H1 (cell line): ENCODE data around the gene CPNE5. TPM values are rescaled to one million over a fixed set of nuclear protein-coding genes. Genes with fewer than 3 reads are reported as not detected.

Experiments
- CTCF ChIA-PET: fragments of 300-600 bp; sonication (Branson Sonifier 250); formaldehyde crosslinking; loops from one replicate; lab custom pipeline; 2021; ENCODE audit not compliant: partially characterized antibody; lab: Charles Lee
- POLR2A ChIA-PET: fragments of 300-600 bp; sonication (Branson Sonifier 250); formaldehyde crosslinking; loops from one replicate; lab custom pipeline; 2021; ENCODE audit warnings: inconsistent platforms; ENCODE audit not compliant: partially characterized antibody; lab: Charles Lee
- DNase-seq, 2 experiments: peaks; one replicate each; pipeline versions ENCODE4 v3.0.0 to v3.0.0-alpha.2; 2010 to 2022; ENCODE audit warnings: low spot score in 2 of 2, low read depth in 1 of 2, mixed read lengths in 1 of 2
- FAIRE-seq: peaks from 2 replicates; lab custom pipeline; 2011; peaks lifted over from hg19 to GRCh38; lab: Jason Lieb, UNC
- H2AFZ ChIP-seq: 2 replicates; pipeline ENCODE4 v1.8.1; 2012; ENCODE audit warnings: low read length, inconsistent platforms
- H2AK5ac ChIP-seq: 2 replicates; pipeline ENCODE4 v1.6.1; 2013; ENCODE audit warnings: low read depth, low read length
- H2BK120ac ChIP-seq: replicated peaks from 2 replicates; pipeline ENCODE3; 2013; ENCODE audit warnings: low read depth, low read length, inconsistent platforms
- H2BK12ac ChIP-seq: 2 replicates; pipeline ENCODE4 v1.6.1; 2013; ENCODE audit warnings: low read depth, low read length
- H2BK15ac ChIP-seq: 2 replicates; pipeline ENCODE4 v1.6.1; 2013; ENCODE audit warnings: low read length
- H2BK20ac ChIP-seq: 2 replicates; pipeline ENCODE4 v1.6.1; 2013; ENCODE audit warnings: low read length
- H2BK5ac ChIP-seq: 2 replicates; pipeline ENCODE4 v1.6.1; 2013; ENCODE audit warnings: low read depth, low read length
- H3K14ac ChIP-seq: 2 replicates; pipeline ENCODE4 v1.6.1; 2013; ENCODE audit warnings: inconsistent platforms; ENCODE audit not compliant: insufficient read length
- H3K18ac ChIP-seq: 2 replicates; pipeline ENCODE4 v1.6.1; 2013; ENCODE audit warnings: low read length; ENCODE audit errors: extremely low read depth
- H3K23ac ChIP-seq: 2 replicates; pipeline ENCODE4 v1.6.1; 2013; ENCODE audit warnings: inconsistent platforms; ENCODE audit not compliant: insufficient read length
- H3K23me2 ChIP-seq: 2 replicates; pipeline ENCODE4 v1.6.1; 2013; ENCODE audit warnings: low read depth, low read length
- H3K27ac ChIP-seq: 2 replicates; pipeline ENCODE4 v1.6.1; 2011; ENCODE audit warnings: low read depth, low read length, inconsistent platforms
- H3K27me3 ChIP-seq, 4 experiments: replicated peaks in 1 of 4; 1 replicate in 1 of 4; 2 replicates in 3 of 4; pipeline versions ENCODE4 v1.6.1 to v1.8.1; 2011 to 2013; ENCODE audit warnings: low read length in 3 of 4, mild to moderate bottlenecking in 3 of 4, inconsistent platforms in 2 of 4, mixed read lengths in 2 of 4, moderate library complexity in 1 of 4; ENCODE audit not compliant: control insufficient read depth in 3 of 4, insufficient read depth in 3 of 4; ENCODE audit errors: extremely low read depth in 1 of 4
- H3K36me3 ChIP-seq, 4 experiments: 2 replicates each; pipeline versions ENCODE4 v1.6.1 to v1.8.1; 2011 to 2013; ENCODE audit warnings: mild to moderate bottlenecking in 4 of 4, low read length in 3 of 4, moderate library complexity in 2 of 4, control low read depth in 1 of 4, inconsistent platforms in 1 of 4; ENCODE audit not compliant: insufficient read depth in 4 of 4, control insufficient read depth in 2 of 4
- H3K4ac ChIP-seq: replicated peaks from 2 replicates; pipeline ENCODE3; 2013; ENCODE audit warnings: low read length, low read depth, mixed read lengths, inconsistent platforms; ENCODE audit not compliant: insufficient read length
- H3K4me1 ChIP-seq, 4 experiments: replicated peaks in 1 of 4; 1 replicate in 1 of 4; 2 replicates in 3 of 4; pipeline versions ENCODE4 v1.6.1 to v1.8.1; 2011 to 2013; ENCODE audit warnings: low read length in 3 of 4, inconsistent platforms in 2 of 4, mixed read lengths in 1 of 4; ENCODE audit not compliant: insufficient read depth in 4 of 4, control insufficient read depth in 3 of 4
- H3K4me2 ChIP-seq, 2 experiments: 2 replicates each; pipeline versions ENCODE4 v1.6.1 to v1.8.1; 2011 to 2013; ENCODE audit warnings: low read depth in 2 of 2, low read length in 2 of 2, control low read depth in 1 of 2, inconsistent platforms in 1 of 2, mild to moderate bottlenecking in 1 of 2; ENCODE audit not compliant: insufficient read depth in 1 of 2
- H3K4me3 ChIP-seq, 4 experiments: fragments of 200-600, 300-600 bp in 1 of 4; sonication (generic), shearing (Covaris generic), sonication (Bioruptor Twin) in 1 of 4; 2 replicates each; pipeline versions ENCODE4 v1.5.1 to v1.8.1; 2011 to 2016; ENCODE audit warnings: low read length in 4 of 4, low read depth in 3 of 4, control low read depth in 2 of 4, inconsistent platforms in 2 of 4, mild to moderate bottlenecking in 2 of 4, mixed read lengths in 1 of 4, moderate library complexity in 1 of 4; ENCODE audit not compliant: insufficient read depth in 2 of 4; ENCODE audit errors: extremely low read depth in 1 of 4
- H3K56ac ChIP-seq: replicated peaks from 2 replicates; pipeline ENCODE3; 2013; ENCODE audit warnings: low read depth, mild to moderate bottlenecking, mixed read lengths, low read length, inconsistent platforms; ENCODE audit not compliant: insufficient read length
- H3K79me1 ChIP-seq: 2 replicates; pipeline ENCODE4 v1.6.1; 2013; ENCODE audit warnings: low read depth, low read length, control low read depth
- H3K79me2 ChIP-seq, 2 experiments: 2 replicates each; pipeline versions ENCODE4 v1.6.1 to v1.8.1; 2012 to 2013; ENCODE audit warnings: low read length in 2 of 2, mild to moderate bottlenecking in 2 of 2, inconsistent platforms in 1 of 2; ENCODE audit not compliant: insufficient read depth in 2 of 2, control insufficient read depth in 1 of 2
- H3K9ac ChIP-seq, 4 experiments: replicated peaks in 1 of 4; 1 replicate in 1 of 4; 2 replicates in 3 of 4; pipeline versions ENCODE4 v1.6.1 to v1.8.1; 2011 to 2013; ENCODE audit warnings: low read depth in 3 of 4, low read length in 3 of 4, control low read depth in 2 of 4, mild to moderate bottlenecking in 2 of 4, moderate library complexity in 2 of 4, inconsistent platforms in 1 of 4; ENCODE audit errors: extremely low read depth in 1 of 4
- H3K9me3 ChIP-seq, 2 experiments: 2 replicates each; pipeline versions ENCODE4 v1.6.1 to v1.8.1; 2012 to 2013; ENCODE audit warnings: mild to moderate bottlenecking in 2 of 2, moderate library complexity in 2 of 2, control low read depth in 1 of 2, inconsistent platforms in 1 of 2, low read depth in 1 of 2, low read length in 1 of 2, mixed read lengths in 1 of 2; ENCODE audit not compliant: insufficient read depth in 2 of 2
- H4K20me1 ChIP-seq, 2 experiments: replicated peaks in 1 of 2; 2 replicates each; pipeline versions ENCODE3 to v1.8.1; 2011 to 2013; ENCODE audit warnings: inconsistent platforms in 2 of 2, low read length in 2 of 2, mild to moderate bottlenecking in 1 of 2; ENCODE audit not compliant: insufficient read depth in 2 of 2, control insufficient read depth in 1 of 2
- H4K5ac ChIP-seq: 2 replicates; pipeline ENCODE4 v1.6.1; 2013; ENCODE audit warnings: low read length, low read depth, mixed read lengths, inconsistent platforms; ENCODE audit not compliant: insufficient read length
- H4K8ac ChIP-seq: 2 replicates; pipeline ENCODE4 v1.8.0; 2013; ENCODE audit warnings: mild to moderate bottlenecking, moderate library complexity, low read length, inconsistent platforms; ENCODE audit not compliant: insufficient read depth; ENCODE audit errors: extremely low read depth
- H4K91ac ChIP-seq: replicated peaks from 2 replicates; pipeline ENCODE3; 2013; ENCODE audit warnings: low read length, mixed read lengths, inconsistent platforms; ENCODE audit not compliant: insufficient read length
- CHD1 ChIP-seq: IDR thresholded peaks from 2 replicates; pipeline ENCODE4 v1.6.1; 2012; ENCODE audit warnings: low read depth, low read length, improper control_type of control experiment
- EP300 ChIP-seq, 2 experiments: IDR thresholded peaks; 1 replicate in 1 of 2; 2 replicates in 1 of 2; pipeline ENCODE4 v1.6.1; 2011 to 2012; ENCODE audit warnings: low read depth in 2 of 2, low read length in 2 of 2, mild to moderate bottlenecking in 2 of 2, borderline replicate concordance in 1 of 2, inconsistent platforms in 1 of 2, moderate library complexity in 1 of 2
- EZH2 ChIP-seq: fragments of 200-600 bp; sonication (generic); IDR thresholded peaks from 2 replicates; pipeline ENCODE4 v1.7.1; 2012; ENCODE audit warnings: low read depth, mild to moderate bottlenecking, moderate library complexity, low read length, inconsistent platforms; ENCODE audit not compliant: severe bottlenecking
- GTF2F1 ChIP-seq: IDR thresholded peaks from 2 replicates; pipeline ENCODE4 v1.6.1; 2012; ENCODE audit warnings: low read depth, low read length, improper control_type of control experiment, borderline replicate concordance
- HDAC2 ChIP-seq, 2 experiments: fragments of 300-600 bp in 1 of 2; sonication (generic) in 1 of 2; IDR thresholded peaks; 2 replicates each; pipeline ENCODE4 v1.6.1; 2011 to 2012; ENCODE audit warnings: low read depth in 2 of 2, low read length in 2 of 2, mild to moderate bottlenecking in 2 of 2, moderate library complexity in 2 of 2, borderline replicate concordance in 1 of 2, inconsistent platforms in 1 of 2
- KDM1A ChIP-seq: fragments of 200-600, 300-600 bp; sonication (generic); IDR thresholded peaks from 2 replicates; pipeline ENCODE4 v1.7.1; 2016; ENCODE audit warnings: mild to moderate bottlenecking, low read length, borderline replicate concordance
- KDM4A ChIP-seq: IDR thresholded peaks from one replicate; pipeline ENCODE4 v1.7.1; 2012; ENCODE audit warnings: low read depth, mild to moderate bottlenecking, moderate library complexity, low read length, inconsistent platforms; ENCODE audit not compliant: severe bottlenecking
- POU5F1 ChIP-seq: IDR thresholded peaks from 2 replicates; pipeline ENCODE4 v1.6.1; 2011; ENCODE audit warnings: low read depth, mild to moderate bottlenecking, low read length, moderate library complexity
- RXRA ChIP-seq: IDR thresholded peaks from 2 replicates; pipeline ENCODE4 v1.6.1; 2011; ENCODE audit warnings: low read depth, mild to moderate bottlenecking, low read length, moderate library complexity; ENCODE audit not compliant: insufficient read depth
- WGBS, 2 experiments: shearing (Covaris generic) in 1 of 2; methylation state at CpG; one replicate each; pipeline versions ENCODE4 v1.1.6 to v1.1.7; 2013 to 2015; ENCODE audit warnings: low lambda C conversion rate in 2 of 2, mixed read lengths in 2 of 2, inconsistent platforms in 1 of 2, low coverage in 1 of 2, missing lambda C conversion rate in 1 of 2; ENCODE audit not compliant: insufficient replicate concordance in 2 of 2, insufficient coverage in 1 of 2, insufficient read length in 1 of 2; ENCODE audit errors: extremely low coverage in 1 of 2, missing lambda C conversion rate in 1 of 2; 5-methylcytosine and 5-hydroxymethylcytosine counted together
- polyA plus RNA-seq, 7 experiments: library from polyadenylated mRNA; depleted of rRNA in 3 of 7; stranded (reverse) in 5 of 7; unstranded in 2 of 7; fragments of >200 nt in 5 of 7; fragments of 200-250 nt in 2 of 7; gene quantifications; 1 replicate in 5 of 7; 2 replicates in 1 of 7; 4 replicates in 1 of 7; pipeline versions ENCODE4 v1.2.1 to v1.2.3, GENCODE V29; 2011 to 2013; ENCODE audit warnings: missing spikeins in 2 of 7, mixed read lengths in 2 of 7
- total RNA-seq: library from RNA; stranded (reverse); fragmentation: NEBNext Ultra II Directional; extraction: Animal tissue kit (Norgen Biotek cat#: 25700); gene quantifications from 2 replicates; pipeline ENCODE4 v1.2.1, GENCODE V29; 2021
- TF ChIP-seq, protein P1 (sequence below), 3 experiments: IDR thresholded peaks; 1 replicate in 2 of 3; 2 replicates in 1 of 3; pipeline versions ENCODE4 v1.5.1 to v1.6.1; 2011; ENCODE audit warnings: low read length in 3 of 3, mild to moderate bottlenecking in 3 of 3, inconsistent platforms in 2 of 3, low read depth in 1 of 3, moderate library complexity in 1 of 3; ENCODE audit not compliant: insufficient read depth in 1 of 3; ENCODE audit errors: control extremely low read depth in 1 of 3

CPNE5 gene
- total and polyA plus RNA-seq, 2 of the 8 experiments (the other 6 are each of a cell fraction or from before 2014, with no cell fraction given), result 0.88 to 1.8 TPM

GRCh38 chr6:36714511-36714910, 124.7 kb downstream of the CPNE5 start:
- no peaks in the 10 kb centered on the region for H3K27me3 ChIP-seq
- H4K5ac ChIP-seq, result no peak overlapping the region
- H4K91ac ChIP-seq, result no peak overlapping the region
- no peak overlapping the region for H2BK15ac ChIP-seq
- no peaks in the 10 kb centered on the region for H3K23me2 ChIP-seq
- no peak overlapping the region for H2BK20ac ChIP-seq
- CTCF ChIA-PET, result interaction anchor here (1.4 to 1.5 kb wide), 3 partner anchors 10 to 100 kb away, joined by 3 to 5 read pairs (median 3); no protein-coding TSS in a partner anchor
- no peak overlapping the region for H3K18ac ChIP-seq
- 94% methylated on average over 10 of the region's 10 CpGs; no CpG with 5 or more reads in 1 of the 2 experiments for WGBS, 2 experiments
- no peak overlapping the region for H2AFZ ChIP-seq
- no peak overlapping the region for H2BK12ac ChIP-seq
- no peaks in the 10 kb centered on the region for H4K20me1 ChIP-seq
- H2AK5ac ChIP-seq, result no peak overlapping the region
- H3K23ac ChIP-seq, result no peak overlapping the region
- H3K36me3 ChIP-seq, result no peaks in the 10 kb centered on the region
- H3K4me3 ChIP-seq, result no peak overlapping the region
- H2BK5ac ChIP-seq, result no peak overlapping the region
- H3K4me2 ChIP-seq, result no peak overlapping the region
- H3K79me1 ChIP-seq, result no peaks in the 10 kb centered on the region; the same call in 1 of the 2 replicates
- H3K4ac ChIP-seq, result no peak overlapping the region
- no peak overlapping the region for H2BK120ac ChIP-seq
- FAIRE-seq (no peak), DNase-seq (no peak)
- H3K14ac ChIP-seq, result no peak overlapping the region
- H3K9ac ChIP-seq, result no peak overlapping the region
- no peaks in the 10 kb centered on the region for H3K9me3 ChIP-seq
- H3K56ac ChIP-seq, result no peak overlapping the region
- H3K27ac ChIP-seq, result no peak overlapping the region
- peaks cover 0 to 9% (median 6%) of the 10 kb centered on the region in 4 experiments; a peak in 5 of 7 replicates for H3K4me1 ChIP-seq
- POLR2A ChIA-PET, result interaction anchor here (0.8 to 1.2 kb wide), 2 partner anchors 9 to 117 kb away, joined by 3 read pairs; no protein-coding TSS in a partner anchor
- no peak overlapping the region for H4K8ac ChIP-seq
- H3K79me2 ChIP-seq, result no peaks in the 10 kb centered on the region
- TF ChIP-seq KDM1A (no peak), KDM4A (no peak), CHD1 (no peak), EP300 (IDR thresholded peaks at IDR 0.05; ENCODE audit: borderline replicate concordance in 1 of 2, low read depth in 2 of 2, low read length in 2 of 2) (no peak), RXRA (no peak), POU5F1 (no peak), GTF2F1 (no peak), EZH2 (no peak), HDAC2 (IDR thresholded peaks at IDR 0.05; ENCODE audit: borderline replicate concordance in 1 of 2, low read depth in 2 of 2, low read length in 2 of 2) (no peak)
- TF ChIP-seq, protein P1, sequence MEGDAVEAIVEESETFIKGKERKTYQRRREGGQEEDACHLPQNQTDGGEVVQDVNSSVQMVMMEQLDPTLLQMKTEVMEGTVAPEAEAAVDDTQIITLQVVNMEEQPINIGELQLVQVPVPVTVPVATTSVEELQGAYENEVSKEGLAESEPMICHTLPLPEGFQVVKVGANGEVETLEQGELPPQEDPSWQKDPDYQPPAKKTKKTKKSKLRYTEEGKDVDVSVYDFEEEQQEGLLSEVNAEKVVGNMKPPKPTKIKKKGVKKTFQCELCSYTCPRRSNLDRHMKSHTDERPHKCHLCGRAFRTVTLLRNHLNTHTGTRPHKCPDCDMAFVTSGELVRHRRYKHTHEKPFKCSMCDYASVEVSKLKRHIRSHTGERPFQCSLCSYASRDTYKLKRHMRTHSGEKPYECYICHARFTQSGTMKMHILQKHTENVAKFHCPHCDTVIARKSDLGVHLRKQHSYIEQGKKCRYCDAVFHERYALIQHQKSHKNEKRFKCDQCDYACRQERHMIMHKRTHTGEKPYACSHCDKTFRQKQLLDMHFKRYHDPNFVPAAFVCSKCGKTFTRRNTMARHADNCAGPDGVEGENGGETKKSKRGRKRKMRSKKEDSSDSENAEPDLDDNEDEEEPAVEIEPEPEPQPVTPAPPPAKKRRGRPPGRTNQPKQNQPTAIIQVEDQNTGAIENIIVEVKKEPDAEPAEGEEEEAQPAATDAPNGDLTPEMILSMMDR (IDR thresholded peaks at IDR 0.05; ENCODE audit: control extremely low read depth in 1 of 3, insufficient read depth in 1 of 3, low read depth in 1 of 3, low read length in 3 of 3), result no peak
